H9 (cell line): ENCODE data around the gene PI4K2A. TPM values are rescaled to one million over a fixed set of nuclear protein-coding genes. Genes with fewer than 3 reads are reported as not detected.

Experiments
- DNase-seq: peaks from one replicate; pipeline ENCODE4 v3.0.0-alpha.2; 2017
- H2AFZ ChIP-seq: one replicate; pipeline ENCODE4 v1.6.1; 2013; ENCODE audit warnings: mild to moderate bottlenecking, low read length, control low read depth, moderate library complexity
- H2AK5ac ChIP-seq: 2 replicates; pipeline ENCODE4 v1.6.1; 2013; ENCODE audit warnings: low read length, control low read depth, mixed read lengths; ENCODE audit not compliant: insufficient read length
- H2BK120ac ChIP-seq: one replicate; pipeline ENCODE4 v1.6.1; 2013; ENCODE audit warnings: low read depth, mild to moderate bottlenecking, low read length, control low read depth, inconsistent platforms; ENCODE audit not compliant: poor library complexity, severe bottlenecking
- H2BK12ac ChIP-seq: 2 replicates; pipeline ENCODE4 v1.6.1; 2013; ENCODE audit warnings: low read length, control low read depth, mixed read lengths, low read depth; ENCODE audit not compliant: insufficient read length
- H2BK15ac ChIP-seq: 2 replicates; pipeline ENCODE4 v1.6.1; 2013; ENCODE audit warnings: low read depth, low read length, control low read depth
- H2BK20ac ChIP-seq: one replicate; pipeline ENCODE4 v1.6.1; 2013; ENCODE audit warnings: low read depth, mild to moderate bottlenecking, low read length, control low read depth, inconsistent platforms; ENCODE audit not compliant: poor library complexity, severe bottlenecking
- H2BK5ac ChIP-seq: 2 replicates; pipeline ENCODE4 v1.6.1; 2013; ENCODE audit warnings: low read length, control low read depth, mixed read lengths; ENCODE audit not compliant: insufficient read length
- H3K14ac ChIP-seq: 2 replicates; pipeline ENCODE4 v1.6.1; 2013; ENCODE audit warnings: low read length, control low read depth; ENCODE audit not compliant: insufficient read depth
- H3K18ac ChIP-seq: 2 replicates; pipeline ENCODE4 v1.6.1; 2013; ENCODE audit warnings: low read depth, mild to moderate bottlenecking, mixed read lengths, low read length, control low read depth; ENCODE audit not compliant: insufficient read length
- H3K23ac ChIP-seq: 2 replicates; pipeline ENCODE4 v1.6.1; 2013; ENCODE audit warnings: low read length, control low read depth, mixed read lengths, low read depth; ENCODE audit not compliant: insufficient read length
- H3K23me2 ChIP-seq: 2 replicates; pipeline ENCODE4 v1.6.1; 2013; ENCODE audit warnings: low read depth, mild to moderate bottlenecking, mixed read lengths, low read length, control low read depth; ENCODE audit not compliant: insufficient read length, poor library complexity, severe bottlenecking
- H3K27ac ChIP-seq: 2 replicates; pipeline ENCODE4 v1.5.1; 2013; ENCODE audit warnings: low read length, control low read depth, mixed read lengths, low read depth; ENCODE audit not compliant: insufficient read length
- H3K27me3 ChIP-seq: 2 replicates; pipeline ENCODE4 v1.6.1; 2013; ENCODE audit warnings: low read length, control low read depth, inconsistent platforms; ENCODE audit not compliant: insufficient read depth
- H3K4ac ChIP-seq: 2 replicates; pipeline ENCODE4 v1.6.1; 2013; ENCODE audit warnings: low read depth, mild to moderate bottlenecking, control low read depth, inconsistent platforms, low read length, moderate library complexity
- H3K4me1 ChIP-seq: 2 replicates; pipeline ENCODE4 v1.6.1; 2013; ENCODE audit warnings: low read length, control low read depth, inconsistent platforms; ENCODE audit not compliant: insufficient read depth
- H3K4me2 ChIP-seq: 2 replicates; pipeline ENCODE4 v1.6.1; 2013; ENCODE audit warnings: low read length, control low read depth, mixed read lengths; ENCODE audit not compliant: insufficient read length, insufficient read depth
- H3K56ac ChIP-seq: 2 replicates; pipeline ENCODE4 v1.6.1; 2013; ENCODE audit warnings: low read depth, mild to moderate bottlenecking, mixed read lengths, low read length, control low read depth; ENCODE audit not compliant: insufficient read length
- H3K79me1 ChIP-seq: 2 replicates; pipeline ENCODE4 v1.6.1; 2013; ENCODE audit warnings: low read depth, mild to moderate bottlenecking, moderate library complexity, low read length, control low read depth, inconsistent platforms; ENCODE audit not compliant: insufficient read depth, poor library complexity, severe bottlenecking
- H3K79me2 ChIP-seq: 2 replicates; pipeline ENCODE4 v1.6.1; 2013; ENCODE audit warnings: low read length, control low read depth, inconsistent platforms; ENCODE audit not compliant: insufficient read depth
- H3K9ac ChIP-seq: 2 replicates; pipeline ENCODE4 v1.6.1; 2013; ENCODE audit warnings: low read length, control low read depth, mixed read lengths; ENCODE audit not compliant: insufficient read length; ENCODE audit errors: extremely low read depth
- H3K9me3 ChIP-seq: one replicate; pipeline ENCODE4 v1.6.1; 2013; ENCODE audit warnings: low read depth, low read length, inconsistent platforms; ENCODE audit not compliant: control insufficient read depth
- H3T11ph ChIP-seq: one replicate; pipeline ENCODE4 v1.6.1; 2013; ENCODE audit warnings: mild to moderate bottlenecking, low read length, control low read depth, inconsistent platforms
- H4K20me1 ChIP-seq: one replicate; pipeline ENCODE4 v1.6.1; 2013; ENCODE audit not compliant: control insufficient read depth, insufficient read length, insufficient read depth
- H4K5ac ChIP-seq: 2 replicates; pipeline ENCODE4 v1.6.1; 2013; ENCODE audit warnings: low read depth, mild to moderate bottlenecking, mixed read lengths, low read length, control low read depth; ENCODE audit not compliant: insufficient read length
- H4K8ac ChIP-seq: replicated peaks from 2 replicates; pipeline ENCODE4 v1.6.1; 2013; ENCODE audit warnings: low read length, control low read depth, mixed read lengths, low read depth; ENCODE audit not compliant: insufficient read length
- H4K91ac ChIP-seq: 2 replicates; pipeline ENCODE4 v1.6.1; 2013; ENCODE audit warnings: low read depth, mild to moderate bottlenecking, moderate library complexity, mixed read lengths, low read length, control low read depth; ENCODE audit not compliant: insufficient read length
- H3K27ac Mint-ChIP-seq, 3 experiments: 2 replicates in 2 of 3; 3 replicates in 1 of 3; pipeline ENCODE4 v1.8.0; 2020 to 2021; ENCODE audit warnings: mixed read lengths in 3 of 3, mild to moderate bottlenecking in 1 of 3, moderate library complexity in 1 of 3
- H3K27me3 Mint-ChIP-seq: 2 replicates; pipeline ENCODE4 v1.8.0; 2021; ENCODE audit warnings: low read depth, mild to moderate bottlenecking, moderate library complexity, mixed read lengths
- H3K36me3 Mint-ChIP-seq, 3 experiments: 2 replicates in 2 of 3; 3 replicates in 1 of 3; pipeline ENCODE4 v1.8.0; 2020 to 2021; ENCODE audit warnings: low read depth in 3 of 3, mixed read lengths in 3 of 3; ENCODE audit not compliant: insufficient read depth in 1 of 3
- H3K4me1 Mint-ChIP-seq, 2 experiments: 2 replicates each; pipeline ENCODE4 v1.8.0; 2020; ENCODE audit warnings: mixed read lengths in 2 of 2
- H3K4me3 Mint-ChIP-seq, 2 experiments: 2 replicates in 1 of 2; 3 replicates in 1 of 2; pipeline ENCODE4 v1.8.0; 2020 to 2021; ENCODE audit warnings: mild to moderate bottlenecking in 2 of 2, mixed read lengths in 2 of 2, moderate library complexity in 1 of 2
- H3K9me3 Mint-ChIP-seq, 2 experiments: 2 replicates in 1 of 2; 3 replicates in 1 of 2; pipeline ENCODE4 v1.8.0; 2020; ENCODE audit warnings: mild to moderate bottlenecking in 2 of 2, mixed read lengths in 2 of 2, moderate library complexity in 1 of 2
- WGBS: extraction: QIAGEN DNeasy Blood & Tissue Kit; methylation state at CpG from one replicate; pipeline ENCODE4 v1.1.7; 2013; ENCODE audit warnings: missing lambda C conversion rate, low lambda C conversion rate, mixed read lengths; ENCODE audit not compliant: insufficient read length; ENCODE audit errors: extremely low coverage; 5-methylcytosine and 5-hydroxymethylcytosine counted together
- total RNA-seq: library from RNA; stranded (reverse); gene quantifications from 2 replicates; pipeline ENCODE4 v1.2.1, GENCODE V29; 2021
- TF ChIP-seq, protein P1 (sequence below): fragments of 200-600 bp; sonication (generic); conservative IDR thresholded peaks from 3 replicates; pipeline ENCODE4 v1.8.0; 2021; ENCODE audit warnings: antibody characterized with exemption, mild to moderate bottlenecking

Gene PI4K2A
- total RNA-seq, 1 experiment from 2014 or later = 30.9 TPM

DNA sequence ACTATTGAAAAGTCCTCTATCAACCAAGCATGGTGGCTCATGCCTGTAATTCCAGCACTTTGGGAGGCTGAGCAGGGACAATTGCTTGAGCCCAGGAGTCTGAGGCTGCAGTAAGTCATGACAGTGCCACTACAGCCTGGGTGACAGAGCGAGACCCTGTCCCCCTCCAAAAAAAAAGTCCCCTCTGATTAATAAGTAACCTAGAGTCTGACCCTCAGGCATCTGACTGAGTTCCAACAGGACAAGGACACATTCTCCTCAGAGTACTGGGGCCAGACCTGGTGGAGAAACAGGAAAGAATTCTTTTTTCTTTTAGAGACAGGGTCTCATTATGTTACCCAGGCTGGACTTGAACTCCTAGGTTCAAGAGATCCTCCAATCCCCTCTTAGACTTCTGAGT is 17.2 kb upstream of the PI4K2A start:
- Histone ChIP-seq H3K9ac (no peak overlapping the region), H3K27ac (no peak overlapping the region), H2BK12ac (no peak overlapping the region), H3K79me2 (no peaks in the 10 kb centered on the region), H3K18ac (no peak overlapping the region), H2BK5ac (no peak overlapping the region), H3K27me3 (no peaks in the 10 kb centered on the region), H3K56ac (no peak overlapping the region), H2BK120ac (no peak overlapping the region), H4K8ac (no peak overlapping the region), H3K4ac (no peak overlapping the region), H3K79me1 (no peaks in the 10 kb centered on the region), H3K23me2 (no peaks in the 10 kb centered on the region), H3K23ac (no peak overlapping the region), H3K4me2 (no peak overlapping the region), H2AK5ac (no peak overlapping the region), H3K14ac (no peak overlapping the region), H3T11ph (no peak overlapping the region), H3K9me3 (no peaks in the 10 kb centered on the region), H4K20me1 (no peaks in the 10 kb centered on the region), H2BK20ac (no peak overlapping the region), H3K4me1 (no peaks in the 10 kb centered on the region), H2BK15ac (no peak overlapping the region), H4K5ac (no peak overlapping the region), H2AFZ (no peak overlapping the region), H4K91ac (no peak overlapping the region)
- no peaks in the 10 kb centered on the region for H3K36me3 Mint-ChIP-seq
- no CpG with 5 or more reads among the region's 1 CpG for WGBS
- H3K4me3 Mint-ChIP-seq = no peak overlapping the region
- TF ChIP-seq, protein P1, sequence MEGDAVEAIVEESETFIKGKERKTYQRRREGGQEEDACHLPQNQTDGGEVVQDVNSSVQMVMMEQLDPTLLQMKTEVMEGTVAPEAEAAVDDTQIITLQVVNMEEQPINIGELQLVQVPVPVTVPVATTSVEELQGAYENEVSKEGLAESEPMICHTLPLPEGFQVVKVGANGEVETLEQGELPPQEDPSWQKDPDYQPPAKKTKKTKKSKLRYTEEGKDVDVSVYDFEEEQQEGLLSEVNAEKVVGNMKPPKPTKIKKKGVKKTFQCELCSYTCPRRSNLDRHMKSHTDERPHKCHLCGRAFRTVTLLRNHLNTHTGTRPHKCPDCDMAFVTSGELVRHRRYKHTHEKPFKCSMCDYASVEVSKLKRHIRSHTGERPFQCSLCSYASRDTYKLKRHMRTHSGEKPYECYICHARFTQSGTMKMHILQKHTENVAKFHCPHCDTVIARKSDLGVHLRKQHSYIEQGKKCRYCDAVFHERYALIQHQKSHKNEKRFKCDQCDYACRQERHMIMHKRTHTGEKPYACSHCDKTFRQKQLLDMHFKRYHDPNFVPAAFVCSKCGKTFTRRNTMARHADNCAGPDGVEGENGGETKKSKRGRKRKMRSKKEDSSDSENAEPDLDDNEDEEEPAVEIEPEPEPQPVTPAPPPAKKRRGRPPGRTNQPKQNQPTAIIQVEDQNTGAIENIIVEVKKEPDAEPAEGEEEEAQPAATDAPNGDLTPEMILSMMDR = no peak
- no peaks in the 10 kb centered on the region for H3K9me3 Mint-ChIP-seq
- H3K27me3 Mint-ChIP-seq = no peaks in the 10 kb centered on the region
- no peak overlapping the region for H3K27ac Mint-ChIP-seq
- H3K4me1 Mint-ChIP-seq = no peaks in the 10 kb centered on the region
- no peak for DNase-seq
